ENCODE measurements around the gene TRRAP. TPM values are rescaled to one million over a fixed set of nuclear protein-coding genes. Genes with fewer than 3 reads are reported as not detected.

Gene TRRAP
- total RNA-seq, 1 experiment from 2014 or later: 55.8 TPM

GRCh38 chr7:98981701-98982100 lies 103.4 kb downstream of the TRRAP start:
- H3K9me2 ChIP-seq (ENCODE audit: insufficient read depth): no peaks in the 10 kb centered on the region
- H3K4me2 ChIP-seq: no peak overlapping the region
- BruUV-seq (replicated peaks): no TSS peak
- H3K4me1 ChIP-seq (replicated peaks; ENCODE audit: insufficient read depth): no peaks in the 10 kb centered on the region
- no peak for DNase-seq
- no peaks in the 10 kb centered on the region; the same call in 1 of the 2 replicates for H3F3A ChIP-seq (ENCODE audit: insufficient read depth, low read depth)
- H2AFZ ChIP-seq: no peak overlapping the region
- H3K9me3 ChIP-seq (ENCODE audit: insufficient read depth, low read depth): no peaks in the 10 kb centered on the region
- no peaks in the 10 kb centered on the region for H3K79me2 ChIP-seq (ENCODE audit: low read depth)
- no peak for TF ChIP-seq EZH2 (IDR thresholded peaks at IDR 0.05; ENCODE audit: low read depth)
- TF ChIP-seq CTCF (conservative IDR thresholded peaks at IDR 0.05): no peak
- H3K36me3 ChIP-seq (ENCODE audit: low read depth): peaks cover 44% of the 10 kb centered on the region
- H4K20me1 ChIP-seq (ENCODE audit: insufficient read depth): 0 out of 2 replicates have a peak, but pooled peaks cover 8% of the 10 kb centered on the region
- ChIA-PET POLR2A (ENCODE audit: unreplicated experiment) (no interaction called here), CTCF (no interaction called here)
- no peak overlapping the region for H3K4me3 ChIP-seq
- no peaks in the 10 kb centered on the region for H3K27me3 ChIP-seq (ENCODE audit: insufficient read depth, low read depth)
- intact Hi-C loops (cut with micrococcal nuclease; ENCODE audit: unreplicated experiment): no loop called here
- H3K27ac ChIP-seq: no peak overlapping the region

DNA sequence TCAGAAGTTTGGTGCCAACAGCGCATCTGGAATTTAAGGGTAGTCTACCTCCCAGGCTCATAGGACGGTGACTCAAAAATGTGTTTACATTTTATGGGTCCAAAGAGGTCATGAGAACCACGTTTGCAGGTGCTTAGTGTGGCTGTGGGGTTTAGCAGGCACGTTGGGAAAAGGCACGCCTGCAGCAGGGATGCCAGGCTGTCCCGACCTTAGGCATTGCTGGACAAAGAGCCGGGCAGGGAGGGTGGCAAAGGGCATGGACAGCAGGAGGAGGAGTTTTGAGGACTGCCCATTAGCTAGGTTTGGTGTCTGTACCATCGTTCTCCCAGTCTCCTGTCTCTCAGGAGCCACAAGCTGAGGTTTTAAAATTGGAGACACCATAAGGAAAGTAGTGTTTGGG lies 104.4 kb downstream of the TRRAP start:
- intact Hi-C loops (cut with micrococcal nuclease; ENCODE audit: unreplicated experiment): no loop called here
- Histone ChIP-seq H3K79me2 (ENCODE audit: low read depth) (no peaks in the 10 kb centered on the region), H3F3A (ENCODE audit: insufficient read depth, low read depth) (no peaks in the 10 kb centered on the region; the same call in 1 of the 2 replicates), H3K27ac (no peak overlapping the region), H3K4me2 (no peak overlapping the region), H3K36me3 (ENCODE audit: low read depth) (peaks cover 45% of the 10 kb centered on the region), H3K27me3 (ENCODE audit: insufficient read depth, low read depth) (no peaks in the 10 kb centered on the region), H3K4me3 (no peak overlapping the region), H4K20me1 (ENCODE audit: insufficient read depth) (0 out of 2 replicates have a peak, but pooled peaks cover 8% of the 10 kb centered on the region), H3K9me2 (ENCODE audit: insufficient read depth) (no peaks in the 10 kb centered on the region), H3K9me3 (ENCODE audit: insufficient read depth, low read depth) (no peaks in the 10 kb centered on the region), H3K4me1 (replicated peaks; ENCODE audit: insufficient read depth) (no peaks in the 10 kb centered on the region), H2AFZ (no peak overlapping the region)
- TF ChIP-seq EZH2 (IDR thresholded peaks at IDR 0.05; ENCODE audit: low read depth) (no peak), CTCF (conservative IDR thresholded peaks at IDR 0.05) (no peak)
- no TSS peak for BruUV-seq (replicated peaks)
- no peak for DNase-seq
- ChIA-PET CTCF (no interaction called here), POLR2A (ENCODE audit: unreplicated experiment) (no interaction called here)

GRCh38 chr7:98984126-98984525 lies 105.8 kb downstream of the TRRAP start:
- H3K27me3 ChIP-seq (ENCODE audit: insufficient read depth, low read depth): no peaks in the 10 kb centered on the region
- H4K20me1 ChIP-seq (ENCODE audit: insufficient read depth): peaks cover 8% of the 10 kb centered on the region; the same call in 1 of the 2 replicates
- no peaks in the 10 kb centered on the region for H3K4me1 ChIP-seq (replicated peaks; ENCODE audit: insufficient read depth)
- TF ChIP-seq EZH2 (IDR thresholded peaks at IDR 0.05; ENCODE audit: low read depth) (no peak), CTCF (conservative IDR thresholded peaks at IDR 0.05) (no peak)
- H3K27ac ChIP-seq: no peak overlapping the region
- H3K4me2 ChIP-seq: no peak overlapping the region
- DNase-seq: no peak
- H3K36me3 ChIP-seq (ENCODE audit: low read depth): peaks cover 56% of the 10 kb centered on the region
- H3F3A ChIP-seq (ENCODE audit: insufficient read depth, low read depth): no peaks in the 10 kb centered on the region; the same call in 1 of the 2 replicates
- ChIA-PET CTCF (no interaction called here), POLR2A (ENCODE audit: unreplicated experiment) (interaction anchor here (0.5 kb wide), 1 partner anchor 93 kb away, joined by 5 read pairs; no protein-coding TSS in a partner anchor)
- BruUV-seq (replicated peaks): no TSS peak
- no peaks in the 10 kb centered on the region for H3K9me3 ChIP-seq (ENCODE audit: insufficient read depth, low read depth)
- no peaks in the 10 kb centered on the region for H3K9me2 ChIP-seq (ENCODE audit: insufficient read depth)
- intact Hi-C loops (cut with micrococcal nuclease; ENCODE audit: unreplicated experiment): no loop called here
- no peak overlapping the region for H3K4me3 ChIP-seq
- H2AFZ ChIP-seq: no peak overlapping the region
- no peaks in the 10 kb centered on the region for H3K79me2 ChIP-seq (ENCODE audit: low read depth)
